Activated naive CD4-positive, alpha-beta T cell treated with anti-CD3 and anti-CD28 coated beads, Interleukin-2, amount 10 ng/mL, durations not matched to agents 7 days and 5 days (primary cell): ENCODE results near the gene CPXM2.

Experiments
- CTCF ChIA-PET: fragments of 350-600 bp; sonication (Branson Sonifier 250); formaldehyde crosslinking; loops from one replicate; lab custom pipeline; 2021; ENCODE audit warnings: antibody characterized with exemption; lab: Charles Lee
- DNase-seq: peaks from one replicate; pipeline ENCODE4 v3.0.0-alpha.2; 2020
- H3K27ac Mint-ChIP-seq: one replicate; pipeline ENCODE4 v1.8.0; 2021; ENCODE audit warnings: mild to moderate bottlenecking, moderate library complexity, mixed read lengths
- H3K27me3 Mint-ChIP-seq: one replicate; pipeline ENCODE4 v1.8.0; 2021; ENCODE audit warnings: mild to moderate bottlenecking, mixed read lengths
- H3K36me3 Mint-ChIP-seq: one replicate; pipeline ENCODE4 v1.8.0; 2021; ENCODE audit warnings: mixed read lengths
- H3K4me1 Mint-ChIP-seq: one replicate; pipeline ENCODE4 v1.8.0; 2021; ENCODE audit warnings: mixed read lengths
- H3K4me3 Mint-ChIP-seq: one replicate; pipeline ENCODE4 v1.8.0; 2021; ENCODE audit warnings: mild to moderate bottlenecking, moderate library complexity, mixed read lengths
- H3K9me3 Mint-ChIP-seq: one replicate; pipeline ENCODE4 v1.8.0; 2021; ENCODE audit warnings: mixed read lengths

CPXM2 gene

GRCh38 chr10:123796736-123797135 lies 94.9 kb downstream of the CPXM2 start:
- CTCF ChIA-PET: no interaction called here
- no peaks in the 10 kb centered on the region for H3K4me1 Mint-ChIP-seq
- no peak for DNase-seq
- H3K4me3 Mint-ChIP-seq: no peak overlapping the region
- H3K9me3 Mint-ChIP-seq: no peaks in the 10 kb centered on the region
- H3K27ac Mint-ChIP-seq: no peak overlapping the region
- no peaks in the 10 kb centered on the region for H3K36me3 Mint-ChIP-seq
- peaks cover 8% of the 10 kb centered on the region for H3K27me3 Mint-ChIP-seq

GRCh38 chr10:123795846-123796590 lies 95.6 kb downstream of the CPXM2 start:
- no peaks in the 10 kb centered on the region for H3K4me1 Mint-ChIP-seq
- CTCF ChIA-PET: no interaction called here
- no peak overlapping the region for H3K4me3 Mint-ChIP-seq
- H3K36me3 Mint-ChIP-seq: no peaks in the 10 kb centered on the region
- peaks cover 8% of the 10 kb centered on the region for H3K27me3 Mint-ChIP-seq
- H3K27ac Mint-ChIP-seq: no peak overlapping the region
- no peak for DNase-seq
- H3K9me3 Mint-ChIP-seq: peaks cover 4% of the 10 kb centered on the region

- H3K27me3 Mint-ChIP-seq: peaks cover 3% of the 10 kb centered on the region
Measured at GRCh38 chr10:123795196-123795780, 96.3 kb downstream of the CPXM2 start.

DNA sequence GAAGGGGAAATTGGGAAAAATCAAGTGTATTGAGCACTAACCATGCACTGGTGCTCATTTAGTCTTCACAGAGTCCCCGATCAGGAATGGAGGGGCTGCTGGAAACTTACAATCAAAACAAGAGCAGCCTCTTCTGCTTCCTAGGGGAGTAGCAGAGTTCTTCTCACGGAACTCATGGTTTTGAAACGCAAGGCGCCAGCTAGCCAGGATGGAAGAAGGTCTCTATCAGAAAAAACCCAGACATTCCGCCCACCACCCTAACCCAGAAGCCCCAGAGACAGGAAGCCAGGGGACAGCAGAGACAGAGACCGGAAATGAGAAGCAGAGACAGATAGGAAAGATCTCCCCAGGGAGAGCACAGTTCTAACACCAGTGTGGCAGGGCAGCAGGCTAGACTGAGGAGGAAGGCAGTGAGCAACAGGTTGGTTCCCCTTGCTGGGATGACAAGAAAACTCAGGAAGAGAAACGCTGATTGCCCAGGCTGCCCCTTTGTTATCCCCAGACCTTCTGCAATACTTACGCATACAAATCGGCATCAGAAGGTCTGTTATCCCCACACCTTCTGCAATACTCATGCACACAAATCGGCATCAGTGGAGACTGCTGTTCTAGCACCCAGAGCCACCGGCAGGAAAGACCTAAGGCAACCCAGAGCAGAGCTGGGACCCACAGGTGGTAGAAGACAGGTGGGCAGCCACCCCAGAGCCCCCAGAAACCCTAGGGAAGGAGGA lies 99.2 kb downstream of the CPXM2 start:
- H3K27me3 Mint-ChIP-seq: peaks cover 5% of the 10 kb centered on the region
- H3K4me3 Mint-ChIP-seq: no peak overlapping the region
- CTCF ChIA-PET: no interaction called here
- no peaks in the 10 kb centered on the region for H3K36me3 Mint-ChIP-seq
- H3K4me1 Mint-ChIP-seq: no peaks in the 10 kb centered on the region
- no peak for DNase-seq
- H3K27ac Mint-ChIP-seq: no peak overlapping the region
- peaks cover 5% of the 10 kb centered on the region for H3K9me3 Mint-ChIP-seq

More at GRCh38 chr10:123795196-123795780, 96.3 kb downstream of the CPXM2 start:
- H3K4me1 Mint-ChIP-seq: no peaks in the 10 kb centered on the region
- CTCF ChIA-PET: no interaction called here
- no peak for DNase-seq
- no peak overlapping the region for H3K4me3 Mint-ChIP-seq
- no peak overlapping the region for H3K27ac Mint-ChIP-seq
- H3K36me3 Mint-ChIP-seq: no peaks in the 10 kb centered on the region
- H3K9me3 Mint-ChIP-seq: peaks cover 5% of the 10 kb centered on the region

DNA sequence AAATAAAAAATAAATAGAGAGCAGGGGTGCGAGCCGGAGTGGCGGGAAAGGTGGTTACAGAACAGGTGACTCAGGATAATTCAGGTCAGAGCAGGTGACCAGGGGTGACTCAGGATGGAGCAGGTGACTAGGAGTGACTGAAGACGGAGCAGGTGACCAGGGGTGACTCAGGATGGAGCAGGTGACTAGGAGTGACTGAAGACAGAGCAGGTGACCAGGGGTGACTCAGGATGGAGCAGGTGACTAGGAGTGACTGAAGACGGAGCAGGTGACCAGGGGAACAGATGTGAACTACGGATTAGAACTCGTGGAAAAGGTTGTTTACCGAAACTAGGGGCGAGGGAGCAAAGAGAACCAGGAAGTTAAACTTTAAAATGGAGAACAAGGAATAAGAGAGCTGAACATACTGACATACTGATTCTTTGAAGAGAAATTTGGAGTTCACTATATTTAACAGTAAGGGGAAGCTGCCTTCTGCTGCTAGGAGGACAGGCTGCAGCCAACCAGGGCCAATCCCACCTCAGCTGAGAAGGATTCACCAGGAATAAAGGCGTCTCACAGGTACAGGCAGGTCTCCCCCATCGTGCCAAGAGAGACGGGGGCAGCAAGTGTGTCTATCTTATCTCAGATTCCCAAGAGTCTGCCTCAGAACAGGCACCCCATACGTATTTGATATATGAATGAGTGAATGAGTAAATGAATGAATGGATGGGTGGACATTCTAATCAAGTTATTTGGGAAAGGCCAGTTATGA lies 101.3 kb downstream of the CPXM2 start:
- Mint-ChIP-seq H3K9me3 (peaks cover 5% of the 10 kb centered on the region), H3K27ac (no peak overlapping the region), H3K36me3 (no peaks in the 10 kb centered on the region), H3K4me1 (no peaks in the 10 kb centered on the region), H3K27me3 (peaks cover 5% of the 10 kb centered on the region), H3K4me3 (no peak overlapping the region)
- DNase-seq: no peak
- CTCF ChIA-PET: no interaction called here

GRCh38 chr10:123788981-123789380 lies 102.6 kb downstream of the CPXM2 start:
- Mint-ChIP-seq H3K36me3 (no peaks in the 10 kb centered on the region), H3K27ac (no peak overlapping the region), H3K4me1 (no peaks in the 10 kb centered on the region), H3K27me3 (peaks cover 5% of the 10 kb centered on the region), H3K4me3 (no peak overlapping the region), H3K9me3 (peaks cover 5% of the 10 kb centered on the region)
- CTCF ChIA-PET: no interaction called here
- DNase-seq: no peak

DNA sequence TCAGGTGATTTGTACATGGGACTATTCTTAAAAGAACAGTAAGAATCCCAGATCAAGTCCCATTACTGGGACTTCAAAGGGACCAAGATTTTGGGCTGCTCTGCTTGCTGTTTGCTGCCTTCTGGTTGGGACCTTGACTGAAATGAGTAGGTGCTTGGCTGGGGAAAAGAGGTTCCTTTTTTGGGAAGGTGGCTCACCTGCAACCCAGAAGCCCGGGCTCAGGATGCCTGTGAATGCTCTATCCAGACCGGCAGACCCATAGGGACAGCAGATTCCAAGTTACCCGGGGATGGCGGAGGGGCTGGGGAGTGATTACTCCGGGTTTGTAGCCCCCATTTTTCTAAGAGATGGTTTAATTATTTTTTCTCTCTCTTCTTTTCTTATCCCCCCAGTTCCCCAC lies 104.0 kb downstream of the CPXM2 start:
- Mint-ChIP-seq H3K27ac (no peak overlapping the region), H3K9me3 (peaks cover 5% of the 10 kb centered on the region), H3K4me3 (no peak overlapping the region), H3K4me1 (no peaks in the 10 kb centered on the region), H3K36me3 (no peaks in the 10 kb centered on the region), H3K27me3 (peaks cover 5% of the 10 kb centered on the region)
- DNase-seq: no peak
- CTCF ChIA-PET: no interaction called here

- Mint-ChIP-seq H3K36me3 (no peaks in the 10 kb centered on the region), H3K27me3 (peaks cover 5% of the 10 kb centered on the region)
Measured at GRCh38 chr10:123786896-123787295, 104.7 kb downstream of the CPXM2 start.

DNA sequence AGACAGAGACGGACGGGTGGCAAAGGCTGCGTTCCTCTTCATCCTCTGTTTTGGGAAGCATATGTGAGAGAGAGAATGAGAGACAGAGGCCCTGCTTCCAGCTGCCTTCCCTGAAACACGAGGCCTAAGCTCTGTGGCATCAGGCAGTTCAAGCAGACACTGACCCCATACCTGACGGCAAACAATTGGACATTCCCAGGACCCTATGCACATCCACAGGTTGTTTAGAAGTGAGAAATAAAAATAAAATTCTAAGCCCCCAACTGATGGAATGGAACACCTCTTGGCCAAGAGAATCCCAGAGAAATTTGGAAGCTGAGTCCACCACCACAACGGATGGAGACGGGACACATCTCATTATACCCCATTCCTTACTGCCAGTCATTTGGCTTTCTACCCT lies 105.3 kb downstream of the CPXM2 start:
- H3K9me3 Mint-ChIP-seq: peaks cover 2% of the 10 kb centered on the region
- no peak overlapping the region for H3K4me3 Mint-ChIP-seq
- H3K27ac Mint-ChIP-seq: no peak overlapping the region
- H3K4me1 Mint-ChIP-seq: no peaks in the 10 kb centered on the region
- no peak for DNase-seq
- H3K27me3 Mint-ChIP-seq: peaks cover 5% of the 10 kb centered on the region
- no peaks in the 10 kb centered on the region for H3K36me3 Mint-ChIP-seq
- CTCF ChIA-PET: no interaction called here

More at GRCh38 chr10:123786896-123787295, 104.7 kb downstream of the CPXM2 start:
- no peak overlapping the region for H3K27ac Mint-ChIP-seq
- CTCF ChIA-PET: no interaction called here
- peaks cover 5% of the 10 kb centered on the region for H3K9me3 Mint-ChIP-seq
- no peaks in the 10 kb centered on the region for H3K4me1 Mint-ChIP-seq
- no peak for DNase-seq
- no peak overlapping the region for H3K4me3 Mint-ChIP-seq

GRCh38 chr10:123784646-123785045 lies 107.0 kb downstream of the CPXM2 start:
- DNase-seq: no peak
- Mint-ChIP-seq H3K27ac (no peak overlapping the region), H3K9me3 (no peaks in the 10 kb centered on the region), H3K4me1 (no peaks in the 10 kb centered on the region), H3K36me3 (no peaks in the 10 kb centered on the region), H3K27me3 (peaks cover 9% of the 10 kb centered on the region), H3K4me3 (no peak overlapping the region)
- CTCF ChIA-PET: no interaction called here

DNA sequence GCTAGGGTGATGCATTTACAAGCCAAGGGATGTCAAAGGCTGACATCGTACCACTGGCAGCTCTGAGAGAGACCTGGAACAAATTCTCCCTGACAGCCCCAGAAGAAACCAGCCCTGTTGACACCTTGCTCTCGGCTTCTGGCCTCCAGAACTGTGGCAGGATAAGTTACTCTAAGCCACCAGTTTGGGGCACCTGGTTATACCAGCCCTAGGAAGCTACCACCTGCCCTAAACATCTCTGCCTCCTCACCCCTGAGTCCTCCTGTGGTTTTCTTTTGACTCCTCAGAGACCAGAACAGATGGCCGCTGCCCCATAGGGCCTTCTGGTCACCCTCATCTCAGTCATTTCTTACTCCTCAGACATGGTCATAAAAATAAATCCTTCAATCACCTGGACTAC lies 107.4 kb downstream of the CPXM2 start:
- no peak for DNase-seq
- Mint-ChIP-seq H3K4me1 (no peaks in the 10 kb centered on the region), H3K36me3 (no peaks in the 10 kb centered on the region), H3K27me3 (peaks cover 9% of the 10 kb centered on the region), H3K9me3 (no peaks in the 10 kb centered on the region), H3K4me3 (no peak overlapping the region), H3K27ac (no peak overlapping the region)
- CTCF ChIA-PET: no interaction called here

DNA sequence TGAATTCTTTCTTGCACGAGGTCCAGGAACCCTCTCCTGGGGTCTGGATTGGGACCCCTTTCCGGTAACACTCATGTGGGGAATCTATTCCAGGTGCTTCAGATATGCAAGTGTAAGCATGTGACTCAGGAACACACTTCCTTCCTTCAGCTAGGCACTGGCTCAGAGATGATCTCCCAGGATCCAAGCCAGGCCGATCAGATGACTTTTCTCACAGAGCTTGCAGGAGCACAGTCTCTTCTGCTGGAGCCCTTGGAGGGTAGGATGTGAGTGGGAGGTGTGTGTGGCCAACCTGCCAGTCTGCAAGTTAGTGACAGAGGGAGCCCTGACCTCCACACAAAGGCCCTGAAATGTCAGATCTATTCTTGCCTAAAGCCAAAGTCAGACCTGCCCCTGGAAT lies 108.3 kb downstream of the CPXM2 start:
- no peak for DNase-seq
- H3K4me1 Mint-ChIP-seq: no peaks in the 10 kb centered on the region
- CTCF ChIA-PET: no interaction called here
- no peak overlapping the region for H3K27ac Mint-ChIP-seq
- H3K9me3 Mint-ChIP-seq: no peaks in the 10 kb centered on the region
- H3K27me3 Mint-ChIP-seq: peaks cover 9% of the 10 kb centered on the region
- no peaks in the 10 kb centered on the region for H3K36me3 Mint-ChIP-seq
- H3K4me3 Mint-ChIP-seq: no peak overlapping the region

DNA sequence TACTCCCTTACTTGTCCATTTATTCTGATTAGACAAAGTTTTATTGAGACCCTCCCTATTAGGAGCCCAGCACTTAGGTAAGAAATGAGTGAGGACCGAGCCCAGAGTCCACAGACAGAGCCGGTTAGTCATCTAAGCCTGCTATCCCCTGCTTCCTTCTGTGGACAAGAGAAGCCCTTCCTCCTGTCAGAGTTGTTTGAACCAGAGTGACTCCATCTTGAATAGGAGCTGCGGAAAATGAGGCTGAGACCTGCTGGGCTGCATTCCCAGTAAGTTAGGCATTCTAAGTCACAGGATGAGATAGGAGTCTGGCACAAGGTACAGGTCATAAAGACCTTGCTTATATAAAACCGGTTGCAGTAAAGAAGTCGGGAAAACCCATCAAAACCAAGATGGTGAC lies 109.1 kb downstream of the CPXM2 start:
- no peaks in the 10 kb centered on the region for H3K4me1 Mint-ChIP-seq
- no peaks in the 10 kb centered on the region for H3K36me3 Mint-ChIP-seq
- H3K27me3 Mint-ChIP-seq: peaks cover 5% of the 10 kb centered on the region
- no peak overlapping the region for H3K4me3 Mint-ChIP-seq
- no peak overlapping the region for H3K27ac Mint-ChIP-seq
- no peaks in the 10 kb centered on the region for H3K9me3 Mint-ChIP-seq
- CTCF ChIA-PET: no interaction called here
- DNase-seq: no peak

GRCh38 chr10:123781956-123782500 lies 109.6 kb downstream of the CPXM2 start:
- no peak overlapping the region for H3K27ac Mint-ChIP-seq
- H3K4me1 Mint-ChIP-seq: no peaks in the 10 kb centered on the region
- no peaks in the 10 kb centered on the region for H3K9me3 Mint-ChIP-seq
- no peak for DNase-seq
- H3K4me3 Mint-ChIP-seq: no peak overlapping the region
- H3K36me3 Mint-ChIP-seq: no peaks in the 10 kb centered on the region
- CTCF ChIA-PET: no interaction called here
- peaks cover 4% of the 10 kb centered on the region for H3K27me3 Mint-ChIP-seq
